Measurements from ENCODE around the gene RAP1GAP. TPM values are rescaled to one million over a fixed set of nuclear protein-coding genes. Genes with fewer than 3 reads are reported as not detected.

Gene RAP1GAP
- total RNA-seq, 1 experiment from 2014 or later = 0.17 TPM

GRCh38 chr1:21596628-21597027, 72.5 kb downstream of the RAP1GAP start:
- no peak for DNase-seq (ENCODE audit: extremely low read depth, low read depth)

- no peak for DNase-seq (ENCODE audit: extremely low read depth, low read depth)
These were observed 73.0 kb downstream of the RAP1GAP start for GRCh38 chr1:21596174-21596573.

GRCh38 chr1:21594935-21595897, 73.9 kb downstream of the RAP1GAP start:
- peak; percentile 38 for DNase-seq (ENCODE audit: extremely low read depth, low read depth)

- no peak for DNase-seq (ENCODE audit: extremely low read depth, low read depth)
These were observed 74.7 kb downstream of the RAP1GAP start for GRCh38 chr1:21594501-21594900.

GRCh38 chr1:21593231-21593630, 75.9 kb downstream of the RAP1GAP start:
- DNase-seq (ENCODE audit: extremely low read depth, low read depth) = no peak

- DNase-seq (ENCODE audit: extremely low read depth, low read depth) = no peak
These were observed 76.9 kb downstream of the RAP1GAP start for GRCh38 chr1:21592086-21592865.

GRCh38 chr1:21590934-21591333, 78.2 kb downstream of the RAP1GAP start:
- no peak for DNase-seq (ENCODE audit: extremely low read depth, low read depth)

- DNase-seq (ENCODE audit: extremely low read depth, low read depth) = no peak
These were observed 78.9 kb downstream of the RAP1GAP start for GRCh38 chr1:21590126-21590880.

- no peak for DNase-seq (ENCODE audit: extremely low read depth, low read depth)
These were observed 79.5 kb downstream of the RAP1GAP start for GRCh38 chr1:21589618-21590017.

- DNase-seq (ENCODE audit: extremely low read depth, low read depth) = no peak
These were observed 81.6 kb downstream of the RAP1GAP start for GRCh38 chr1:21587602-21587953.

GRCh38 chr1:21586846-21587601, 82.1 kb downstream of the RAP1GAP start:
- peak; percentile 39 for DNase-seq (ENCODE audit: extremely low read depth, low read depth)

GRCh38 chr1:21586222-21586621, 82.9 kb downstream of the RAP1GAP start:
- DNase-seq (ENCODE audit: extremely low read depth, low read depth) = no peak

- no peak for DNase-seq (ENCODE audit: extremely low read depth, low read depth)
These were observed 84.1 kb downstream of the RAP1GAP start for GRCh38 chr1:21585037-21585436.

GRCh38 chr1:21584096-21584495, 85.1 kb downstream of the RAP1GAP start:
- no peak for DNase-seq (ENCODE audit: extremely low read depth, low read depth)

- DNase-seq (ENCODE audit: extremely low read depth, low read depth) = no peak
These were observed 89.4 kb downstream of the RAP1GAP start for GRCh38 chr1:21579791-21580190.

- no peak for DNase-seq (ENCODE audit: extremely low read depth, low read depth)
These were observed 91.2 kb downstream of the RAP1GAP start for GRCh38 chr1:21577933-21578332.

GRCh38 chr1:21577324-21577723, 91.8 kb downstream of the RAP1GAP start:
- no peak for DNase-seq (ENCODE audit: extremely low read depth, low read depth)

- no peak for DNase-seq (ENCODE audit: extremely low read depth, low read depth)
These were observed 92.4 kb downstream of the RAP1GAP start for GRCh38 chr1:21576798-21577187.

- DNase-seq (ENCODE audit: extremely low read depth, low read depth) = no peak
These were observed 92.9 kb downstream of the RAP1GAP start for GRCh38 chr1:21576031-21576797.

All from NCI-H460 (cell line).